Testis (tissue), 3 donors: ENCODE data around the gene VIPAS39. TPM values are rescaled to one million over a fixed set of nuclear protein-coding genes. Genes with fewer than 3 reads are reported as not detected.

Experiments used
- DNase-seq: peaks from one replicate; pipeline ENCODE4 v3.0.0-alpha.2; 2019
- H3K27ac ChIP-seq, 2 donors: fragments of 200-600 bp; sonication (generic); one replicate each; pipeline ENCODE4 v1.5.1; 2019
- H3K27me3 ChIP-seq: fragments of 200-600 bp; sonication (generic); one replicate; pipeline ENCODE4 v1.5.1; 2019
- H3K36me3 ChIP-seq: fragments of 200-600 bp; sonication (generic); one replicate; pipeline ENCODE4 v1.5.1; 2017; ENCODE audit warnings: low read depth; ENCODE audit errors: missing control alignments
- H3K4me1 ChIP-seq: fragments of 200-600 bp; sonication (generic); one replicate; pipeline ENCODE4 v1.5.1; 2019
- H3K4me3 ChIP-seq, 2 donors: fragments of 200-600 bp; sonication (generic); one replicate each; pipeline ENCODE4 v1.5.1; 2017 to 2019
- H3K9me3 ChIP-seq: fragments of 200-600 bp; sonication (generic); one replicate; pipeline ENCODE4 v1.5.1; 2017
- POLR2A ChIP-seq: fragments of 450-650 bp; IDR thresholded peaks from one replicate; pipeline ENCODE4 v1.6.1; 2017; ENCODE audit warnings: antibody characterized with exemption, mild to moderate bottlenecking, moderate library complexity
- WGBS, 2 donors: methylation state at CpG; one replicate each; pipeline ENCODE4 v1.1.5; 2018; 5-methylcytosine and 5-hydroxymethylcytosine counted together
- intact Hi-C: fragments of 100-400 bp; cut with DNase I; formaldehyde crosslinking; loops from one replicate; pipeline ENCODE4 v1.15.1; 2023; ENCODE audit warnings: low total_unique reads
- polyA plus RNA-seq: library from polyadenylated mRNA; stranded (reverse); fragments of 350-450 nt; fragmentation: Illumina TruSeq; extraction: RNeasy Lipid Tissue Mini Kit (QIAGEN cat#74804); gene quantifications from one replicate; pipeline ENCODE4 v1.2.3, GENCODE V29; 2014; ENCODE audit warnings: low read depth, low replicate concordance; ENCODE audit not compliant: insufficient read depth
- total RNA-seq, 2 donors: library from RNA; depleted of rRNA; stranded (reverse); fragments of >200 nt; gene quantifications; one replicate each; pipeline ENCODE4 v1.2.3, GENCODE V29; 2016
- TF ChIP-seq, protein P1 (sequence below), 3 experiments: fragments of 450-650 bp in 2 of 3; fragments of 200-600 bp in 1 of 3; sonication (generic) in 1 of 3; IDR thresholded peaks; one replicate each; pipeline ENCODE4 v1.5.1; 2016 to 2019; ENCODE audit warnings: antibody characterized with exemption in 3 of 3, mild to moderate bottlenecking in 2 of 3, moderate library complexity in 1 of 3

The VIPAS39 gene
- total and polyA plus RNA-seq, 3 donors from 2014 or later, result 39.3 to 52.3 (median 45.8) TPM

DNA sequence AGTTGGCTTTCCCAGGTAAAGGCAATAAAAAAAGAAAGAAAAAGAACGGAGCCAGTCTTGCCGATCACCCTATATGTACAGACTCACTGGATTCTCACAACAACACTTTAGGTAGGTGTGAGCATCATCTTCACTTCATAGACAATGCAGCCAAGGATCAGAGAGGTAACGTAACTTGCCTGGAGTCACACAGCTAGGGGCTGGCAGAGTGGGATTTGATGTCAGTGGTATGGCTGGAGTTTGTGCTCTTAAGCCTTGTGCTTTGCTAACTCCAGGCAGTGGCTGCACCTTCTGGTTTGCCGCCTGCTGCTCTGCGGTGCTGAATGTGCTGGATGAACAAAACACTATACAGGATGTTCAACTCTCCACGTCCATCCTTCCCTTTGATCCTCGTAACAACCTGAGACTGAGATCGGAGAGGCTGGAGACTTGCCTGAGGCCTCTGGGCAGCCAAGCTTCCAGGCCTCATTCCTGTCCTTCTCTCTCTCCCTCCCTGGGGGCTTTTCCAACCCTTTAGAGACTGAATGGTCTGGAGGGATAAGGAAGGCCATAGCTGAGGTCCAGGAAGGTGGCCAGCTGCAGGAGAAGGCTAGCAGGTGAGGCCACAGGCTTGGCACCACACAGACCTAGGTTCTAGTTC, 33.1 kb upstream of the VIPAS39 start:
- intact Hi-C loops, result no loop called here
- Histone ChIP-seq H3K36me3 (no peaks in the 10 kb centered on the region), H3K27me3 (no peaks in the 10 kb centered on the region), H3K4me3 (no peak overlapping the region), H3K9me3 (no peaks in the 10 kb centered on the region), H3K27ac (no peak overlapping the region), H3K4me1 (peaks cover 5% of the 10 kb centered on the region)
- no peak for TF ChIP-seq POLR2A
- TF ChIP-seq, protein P1, sequence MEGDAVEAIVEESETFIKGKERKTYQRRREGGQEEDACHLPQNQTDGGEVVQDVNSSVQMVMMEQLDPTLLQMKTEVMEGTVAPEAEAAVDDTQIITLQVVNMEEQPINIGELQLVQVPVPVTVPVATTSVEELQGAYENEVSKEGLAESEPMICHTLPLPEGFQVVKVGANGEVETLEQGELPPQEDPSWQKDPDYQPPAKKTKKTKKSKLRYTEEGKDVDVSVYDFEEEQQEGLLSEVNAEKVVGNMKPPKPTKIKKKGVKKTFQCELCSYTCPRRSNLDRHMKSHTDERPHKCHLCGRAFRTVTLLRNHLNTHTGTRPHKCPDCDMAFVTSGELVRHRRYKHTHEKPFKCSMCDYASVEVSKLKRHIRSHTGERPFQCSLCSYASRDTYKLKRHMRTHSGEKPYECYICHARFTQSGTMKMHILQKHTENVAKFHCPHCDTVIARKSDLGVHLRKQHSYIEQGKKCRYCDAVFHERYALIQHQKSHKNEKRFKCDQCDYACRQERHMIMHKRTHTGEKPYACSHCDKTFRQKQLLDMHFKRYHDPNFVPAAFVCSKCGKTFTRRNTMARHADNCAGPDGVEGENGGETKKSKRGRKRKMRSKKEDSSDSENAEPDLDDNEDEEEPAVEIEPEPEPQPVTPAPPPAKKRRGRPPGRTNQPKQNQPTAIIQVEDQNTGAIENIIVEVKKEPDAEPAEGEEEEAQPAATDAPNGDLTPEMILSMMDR (IDR thresholded peaks at IDR 0.05), result no peak
- no peak for DNase-seq
- 86 to 95% methylated on average over 8 of the region's 8 CpGs for WGBS, 2 donors

DNA sequence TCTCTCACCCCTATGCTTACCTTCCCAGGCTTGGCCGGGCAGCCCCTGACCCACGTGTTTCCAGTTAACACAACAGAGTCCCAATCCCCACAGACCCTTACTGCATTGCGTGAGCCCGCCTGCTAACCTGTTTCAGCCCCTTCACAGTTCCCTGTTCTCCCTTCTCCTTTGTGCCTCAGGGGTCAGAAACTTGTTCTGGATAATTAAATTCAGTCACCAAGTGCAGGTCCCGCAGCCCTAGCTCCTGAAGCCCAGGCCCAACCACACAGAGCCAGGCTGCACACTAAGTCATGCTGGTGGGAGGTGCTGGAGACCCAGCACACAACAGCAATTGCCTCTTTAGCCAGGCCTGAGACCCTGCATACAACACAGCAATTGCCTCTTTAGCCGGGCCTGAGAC, 31.6 kb upstream of the VIPAS39 start:
- intact Hi-C loops, result no loop called here
- no peak for TF ChIP-seq POLR2A
- TF ChIP-seq, protein P1 (IDR thresholded peaks at IDR 0.05), result no peak
- no peak overlapping the region for H3K4me3 ChIP-seq
- no peaks in the 10 kb centered on the region for H3K4me1 ChIP-seq
- H3K27me3 ChIP-seq, result no peaks in the 10 kb centered on the region
- H3K9me3 ChIP-seq, result no peaks in the 10 kb centered on the region
- no peak overlapping the region for H3K27ac ChIP-seq
- H3K36me3 ChIP-seq, result no peaks in the 10 kb centered on the region
- WGBS, 2 donors, result 94 to 98% methylated on average over 6 of the region's 6 CpGs
- no peak for DNase-seq

DNA sequence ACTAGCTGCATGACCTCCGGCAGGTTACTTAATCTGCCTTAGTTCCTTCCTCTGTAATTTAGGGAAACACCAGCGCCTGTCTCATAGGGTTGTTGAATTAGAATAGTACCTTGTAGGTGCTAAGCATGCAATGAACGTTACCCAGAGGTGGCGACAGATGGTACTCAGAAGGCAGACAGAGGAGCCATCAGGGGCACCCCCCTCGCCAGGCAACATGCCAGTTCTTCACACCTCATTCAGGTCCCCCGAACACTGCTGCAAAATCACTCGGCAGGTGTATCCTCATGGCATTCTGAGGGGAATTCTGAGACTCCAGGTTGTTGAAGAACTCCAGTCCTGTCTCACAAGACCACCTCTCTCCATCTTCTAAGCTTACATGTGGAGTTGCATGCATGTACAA, 31.2 kb upstream of the VIPAS39 start:
- Histone ChIP-seq H3K27ac (no peak overlapping the region), H3K36me3 (no peaks in the 10 kb centered on the region), H3K4me3 (no peak overlapping the region), H3K4me1 (no peaks in the 10 kb centered on the region), H3K27me3 (no peaks in the 10 kb centered on the region), H3K9me3 (no peaks in the 10 kb centered on the region)
- WGBS, 2 donors, result 91 to 94% methylated on average over 7 of the region's 7 CpGs
- intact Hi-C loops, result no loop called here
- TF ChIP-seq, protein P1 (IDR thresholded peaks at IDR 0.05), result no peak
- no peak for TF ChIP-seq POLR2A
- DNase-seq, result no peak

DNA sequence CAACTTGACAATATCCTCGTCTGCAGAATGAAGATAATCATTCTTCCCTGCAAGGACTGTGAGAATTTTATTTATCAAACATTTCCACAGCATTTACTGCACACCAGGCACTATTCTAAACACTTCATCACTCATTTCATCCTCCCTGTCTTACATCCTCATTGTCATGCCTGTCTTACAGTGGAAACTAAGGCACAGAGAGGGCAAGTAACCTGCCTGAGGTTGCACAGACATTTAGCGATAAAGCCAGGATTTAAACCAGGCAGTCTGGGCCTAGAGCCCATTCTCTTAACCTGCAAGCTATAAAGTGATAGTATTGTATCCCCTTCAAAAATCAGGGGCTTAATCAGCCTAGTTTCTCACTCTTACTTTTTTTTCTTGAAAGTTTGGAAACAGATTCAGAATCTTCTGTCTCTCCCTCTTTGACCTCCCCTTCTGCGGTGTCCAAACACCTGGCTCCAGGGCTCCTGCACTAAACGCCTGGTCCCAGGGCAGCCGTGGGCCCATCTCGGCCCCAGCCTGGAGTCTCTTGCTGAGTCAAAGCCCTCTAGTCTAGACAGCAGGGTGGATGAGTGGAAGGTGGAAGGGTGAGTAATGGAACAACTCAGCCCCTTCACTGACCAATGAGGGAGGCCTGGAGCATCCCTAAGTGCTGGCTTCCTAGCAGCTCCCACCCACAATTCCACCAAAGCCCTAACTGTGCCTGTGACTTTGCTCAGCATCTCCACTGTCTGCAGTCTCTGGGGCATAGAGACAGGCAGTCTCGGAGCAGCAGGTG, 28.7 kb upstream of the VIPAS39 start:
- Histone ChIP-seq H3K9me3 (no peaks in the 10 kb centered on the region), H3K27me3 (no peaks in the 10 kb centered on the region), H3K36me3 (no peaks in the 10 kb centered on the region), H3K4me1 (no peaks in the 10 kb centered on the region), H3K27ac (no peak overlapping the region), H3K4me3 (no peak overlapping the region)
- intact Hi-C loops, result no loop called here
- DNase-seq, result no peak
- TF ChIP-seq POLR2A, result no peak
- TF ChIP-seq, protein P1 (IDR thresholded peaks at IDR 0.05), result no peak
- WGBS, 2 donors, result 82 to 92% methylated on average over 6 of the region's 7 CpGs
